ENCODE results near the gene MELTF.
"Not testable (repeated sequence)": the region's sequence is repeated elsewhere in the genome, so short reads cannot be mapped to it uniquely, and the experiment has no call there.

The MELTF gene

GRCh38 chr3:197029511-197030167, at the start of gene MELTF:
Gene MELTF (minus strand): TSS chr3:197029817. CDS start chr3:197029702, 115 bp downstream.
- DNase-seq (ENCODE audit: low spot score), result peak; percentile 34

- DNase-seq (ENCODE audit: low spot score), result no peak
These were observed 46.8 kb upstream of the MELTF start for GRCh38 chr3:197076415-197076814.

GRCh38 chr3:197068077-197068476, 38.5 kb upstream of the MELTF start:
- DNase-seq (ENCODE audit: low spot score), result no peak

GRCh38 chr3:197064771-197065170, 35.2 kb upstream of the MELTF start:
- no peak for DNase-seq (ENCODE audit: low spot score)

GRCh38 chr3:197062446-197062845, 32.8 kb upstream of the MELTF start:
- no peak for DNase-seq (ENCODE audit: low spot score)

- not testable (repeated sequence) for DNase-seq (ENCODE audit: low spot score)
These were observed 22.0 kb upstream of the MELTF start for GRCh38 chr3:197051637-197052036.

GRCh38 chr3:197050511-197050910, 20.9 kb upstream of the MELTF start:
- no peak for DNase-seq (ENCODE audit: low spot score)

- DNase-seq (ENCODE audit: low spot score), result no peak
These were observed 12.9 kb upstream of the MELTF start for GRCh38 chr3:197042539-197042938.

GRCh38 chr3:197041875-197042488, 12.4 kb upstream of the MELTF start:
- DNase-seq (ENCODE audit: low spot score), result no peak

GRCh38 chr3:197040658-197041057, 11.0 kb upstream of the MELTF start:
- no peak for DNase-seq (ENCODE audit: low spot score)

- DNase-seq (ENCODE audit: low spot score), result no peak
These were observed 9.3 kb upstream of the MELTF start for GRCh38 chr3:197038679-197039462.

GRCh38 chr3:197035577-197035976, 6.0 kb upstream of the MELTF start:
- no peak for DNase-seq (ENCODE audit: low spot score)

- DNase-seq (ENCODE audit: low spot score), result not testable (repeated sequence)
These were observed 5.2 kb upstream of the MELTF start for GRCh38 chr3:197034778-197035177.

GRCh38 chr3:197033764-197034163, 4.1 kb upstream of the MELTF start:
- not testable (repeated sequence) for DNase-seq (ENCODE audit: low spot score)

- peak; percentile 87 for DNase-seq (ENCODE audit: low spot score)
These were observed 2.0 kb upstream of the MELTF start for GRCh38 chr3:197031315-197032285.

- no peak for DNase-seq (ENCODE audit: low spot score)
These were observed 1.0 kb upstream of the MELTF start for GRCh38 chr3:197030379-197031314.

- DNase-seq (ENCODE audit: low spot score), result no peak
These were observed 698 bp downstream of the MELTF start for GRCh38 chr3:197028728-197029510.

GRCh38 chr3:197027896-197028727, 1.5 kb downstream of the MELTF start:
- DNase-seq (ENCODE audit: low spot score), result no peak
